B cell (primary cell): ENCODE results near the gene KCNS1. TPM values are rescaled to one million over a fixed set of nuclear protein-coding genes. Genes with fewer than 3 reads are reported as not detected.

Experiments used
- ATAC-seq: fragments of 200-7000 bp; cut with Tn5 transposase; one replicate; pipeline ENCODE4 v1.10.0; 2021; ENCODE audit warnings: low read depth, mild to moderate bottlenecking, moderate number of reproducible peaks, moderate library complexity
- CTCF ChIA-PET: fragments of 350-600 bp; sonication (Branson Sonifier 250); formaldehyde crosslinking; loops from one replicate; lab custom pipeline; 2021; ENCODE audit warnings: antibody characterized with exemption, inconsistent platforms; lab: Charles Lee
- POLR2A ChIA-PET: fragments of 350-600 bp; sonication (Branson Sonifier 250); formaldehyde crosslinking; loops from one replicate; lab custom pipeline; 2021; ENCODE audit warnings: antibody characterized with exemption; lab: Charles Lee
- DNase-seq: peaks from one replicate; pipeline ENCODE4 v3.0.0; 2013
- H2AFZ ChIP-seq: 2 replicates; pipeline ENCODE4 v1.6.1; 2012; ENCODE audit warnings: mild to moderate bottlenecking, low read depth, low read length; ENCODE audit not compliant: insufficient read depth, poor library complexity, severe bottlenecking
- H3K27ac ChIP-seq, 2 donors: 1 replicate in 1 of 2; 2 replicates in 1 of 2; pipeline ENCODE4 v1.5.1; 2012 to 2013; ENCODE audit warnings: low read length in 2 of 2, mild to moderate bottlenecking in 2 of 2, moderate library complexity in 1 of 2
- H3K27me3 ChIP-seq, 4 experiments: fragments of 200-600 bp in 1 of 4; sonication (generic) in 1 of 4; replicated peaks in 1 of 4; 1 replicate in 2 of 4; 2 replicates in 2 of 4; pipeline versions ENCODE4 v1.6.1 to v1.7.0; 2013 to 2016; ENCODE audit warnings: low read length in 3 of 4, mild to moderate bottlenecking in 2 of 4, mixed read lengths in 1 of 4, moderate library complexity in 1 of 4; ENCODE audit not compliant: insufficient read depth in 4 of 4, control insufficient read depth in 3 of 4; ENCODE audit errors: control extremely low read depth in 1 of 4
- H3K36me3 ChIP-seq, 2 experiments: replicated peaks in 1 of 2; 1 replicate in 1 of 2; 2 replicates in 1 of 2; pipeline versions ENCODE4 v1.6.1 to v1.7.1; 2013; ENCODE audit warnings: low read length in 1 of 2; ENCODE audit not compliant: insufficient read depth in 2 of 2, control insufficient read depth in 1 of 2; ENCODE audit errors: control extremely low read depth in 1 of 2, extremely low read depth in 1 of 2
- H3K4me1 ChIP-seq, 2 donors: fragments of 200-600 bp in 1 of 2; sonication (generic) in 1 of 2; 1 replicate in 1 of 2; 2 replicates in 1 of 2; pipeline versions ENCODE4 v1.5.1 to v1.6.1; 2013 to 2017; ENCODE audit warnings: low read length in 2 of 2; ENCODE audit not compliant: control insufficient read depth in 2 of 2, insufficient read depth in 2 of 2
- H3K4me2 ChIP-seq: replicated peaks from 2 replicates; pipeline ENCODE3; 2012; ENCODE audit warnings: mild to moderate bottlenecking, low read depth, low read length; ENCODE audit not compliant: poor library complexity, severe bottlenecking
- H3K4me3 ChIP-seq, 5 experiments: fragments of 200-600 bp in 1 of 5; sonication (generic) in 1 of 5; 1 replicate in 3 of 5; 2 replicates in 2 of 5; pipeline versions ENCODE4 v1.5.1 to v1.7.0; 2011 to 2016; ENCODE audit warnings: low read length in 4 of 5, mild to moderate bottlenecking in 4 of 5, low read depth in 2 of 5, control low read depth in 1 of 5, moderate library complexity in 1 of 5; ENCODE audit not compliant: insufficient read depth in 1 of 5; ENCODE audit errors: control extremely low read depth in 1 of 5, extremely low read depth in 1 of 5
- H3K79me2 ChIP-seq: fragments of 200-600 bp; sonication (generic); one replicate; pipeline ENCODE4 v1.6.0; 2016; ENCODE audit warnings: low read length; ENCODE audit not compliant: control insufficient read depth, insufficient read depth
- H3K9ac ChIP-seq: fragments of 200-600 bp; sonication (generic); 2 replicates; pipeline ENCODE4 v1.6.1; 2017; ENCODE audit warnings: mild to moderate bottlenecking, low read length, moderate library complexity
- H3K9me3 ChIP-seq, 3 donors: one replicate each; pipeline versions ENCODE4 v1.6.1 to v1.7.1; 2013; ENCODE audit warnings: low read length in 2 of 3; ENCODE audit not compliant: control insufficient read depth in 2 of 3, insufficient read depth in 1 of 3; ENCODE audit errors: control extremely low read depth in 1 of 3
- H4K20me1 ChIP-seq: 2 replicates; pipeline ENCODE4 v1.6.0; 2012; ENCODE audit warnings: mild to moderate bottlenecking, low read length; ENCODE audit not compliant: insufficient read depth, control insufficient read depth, poor library complexity, severe bottlenecking
- H3K27ac Mint-ChIP-seq: one replicate; pipeline ENCODE4 v1.8.0; 2021; ENCODE audit warnings: mixed read lengths
- H3K27me3 Mint-ChIP-seq: one replicate; pipeline ENCODE4 v1.8.0; 2021; ENCODE audit warnings: mixed read lengths
- H3K4me1 Mint-ChIP-seq: one replicate; pipeline ENCODE4 v1.8.0; 2021; ENCODE audit warnings: mixed read lengths
- H3K4me3 Mint-ChIP-seq: one replicate; pipeline ENCODE4 v1.8.0; 2021; ENCODE audit warnings: mixed read lengths
- H3K9me3 Mint-ChIP-seq: one replicate; pipeline ENCODE4 v1.8.0; 2022; ENCODE audit warnings: mixed read lengths; ENCODE audit not compliant: insufficient read depth
- CTCF ChIP-seq: fragments of 200-600 bp; IDR thresholded peaks from one replicate; pipeline ENCODE4 v1.8.0; 2022; ENCODE audit warnings: antibody characterized with exemption, mild to moderate bottlenecking
- EZH2 ChIP-seq: IDR thresholded peaks from 2 replicates; pipeline ENCODE4 v1.6.1; 2012; ENCODE audit warnings: borderline replicate concordance, low read depth, mild to moderate bottlenecking, moderate library complexity, low read length; ENCODE audit not compliant: insufficient read depth, poor library complexity, severe bottlenecking
- WGBS: methylation state at CpG from one replicate; pipeline ENCODE4 v1.1.5; 2013; ENCODE audit warnings: missing lambda C conversion rate; ENCODE audit not compliant: insufficient coverage; 5-methylcytosine and 5-hydroxymethylcytosine counted together
- intact Hi-C: fragments of 100-400 bp; cut with micrococcal nuclease; formaldehyde crosslinking; loops from one replicate; pipeline ENCODE4 v1.10.0; 2022
- polyA plus RNA-seq: library from polyadenylated mRNA; depleted of rRNA; stranded (reverse); fragments of >200 nt; gene quantifications from 2 replicates; pipeline ENCODE4 v1.2.3, GENCODE V29; 2012
- total RNA-seq, 2 donors: library from RNA; stranded (reverse); fragments of 120-200 nt in 1 of 2; gene quantifications; 1 replicate in 1 of 2; 2 replicates in 1 of 2; pipeline versions ENCODE4 v1.2.3 to v1.2.4, GENCODE V29; 2013 to 2022

Gene KCNS1
- total and polyA plus RNA-seq, 2 donors (not counting 1 experiment from before 2014, with no cell fraction given) = 0.04 TPM; not detected in 1

GRCh38 chr20:45091366-45091765 is 9.6 kb downstream of the KCNS1 start:
- no peak for ATAC-seq
- 80% methylated on average over 1 of the region's 3 CpGs for WGBS
- H3K9me3 Mint-ChIP-seq = no peaks in the 10 kb centered on the region
- H4K20me1 ChIP-seq = no peaks in the 10 kb centered on the region
- H3K9me3 ChIP-seq = no peaks in the 10 kb centered on the region
- H2AFZ ChIP-seq = no peak overlapping the region
- H3K27ac ChIP-seq = no peak overlapping the region
- H3K27ac Mint-ChIP-seq = peak overlapping the region; percentile 16
- intact Hi-C loops = no loop called here
- no peak for DNase-seq
- H3K36me3 ChIP-seq = peaks cover 0 to 1% of the 10 kb centered on the region in 2 experiments
- POLR2A ChIA-PET = no interaction called here
- no peak overlapping the region for H3K4me3 Mint-ChIP-seq
- peaks cover 0 to 2% (median 0%) of the 10 kb centered on the region in 4 experiments for H3K27me3 ChIP-seq
- H3K4me1 ChIP-seq = peaks cover 11 to 21% of the 10 kb centered on the region in 2 donors
- no peaks in the 10 kb centered on the region for H3K27me3 Mint-ChIP-seq
- CTCF ChIA-PET = interaction anchor here (0.9 to 7.5 kb wide), 3 partner anchors 40 to 80 kb away, joined by 3 to 134 read pairs (median 3); no protein-coding TSS in a partner anchor
- H3K9ac ChIP-seq = no peak overlapping the region
- H3K4me3 ChIP-seq = no peak overlapping the region
- H3K4me1 Mint-ChIP-seq = peaks cover 18% of the 10 kb centered on the region
- H3K79me2 ChIP-seq = no peaks in the 10 kb centered on the region
- TF ChIP-seq CTCF (no peak), EZH2 (no peak)
- H3K4me2 ChIP-seq = no peak overlapping the region

GRCh38 chr20:45090481-45090880 is 10.4 kb downstream of the KCNS1 start:
- H3K9ac ChIP-seq = no peak overlapping the region
- WGBS = no CpG with 5 or more reads among the region's 3 CpGs
- H3K79me2 ChIP-seq = no peaks in the 10 kb centered on the region
- H3K9me3 Mint-ChIP-seq = no peaks in the 10 kb centered on the region
- H3K27ac Mint-ChIP-seq = no peak overlapping the region
- H3K27me3 Mint-ChIP-seq = no peaks in the 10 kb centered on the region
- peaks cover 11 to 15% of the 10 kb centered on the region in 2 donors for H3K4me1 ChIP-seq
- ChIA-PET CTCF (interaction anchor here (1.3 kb wide), 1 partner anchor 39 kb away, joined by 3 read pairs; no protein-coding TSS in a partner anchor), POLR2A (no interaction called here)
- H3K4me3 Mint-ChIP-seq = no peak overlapping the region
- H3K27ac ChIP-seq = no peak overlapping the region
- H3K4me2 ChIP-seq = no peak overlapping the region
- no peaks in the 10 kb centered on the region for H3K27me3 ChIP-seq
- TF ChIP-seq CTCF (no peak), EZH2 (no peak)
- peaks cover 0 to 1% of the 10 kb centered on the region in 2 experiments for H3K36me3 ChIP-seq
- H3K9me3 ChIP-seq = no peaks in the 10 kb centered on the region
- H4K20me1 ChIP-seq = no peaks in the 10 kb centered on the region
- intact Hi-C loops = no loop called here
- ATAC-seq = no peak
- peaks cover 21% of the 10 kb centered on the region for H3K4me1 Mint-ChIP-seq
- no peak for DNase-seq
- no peak overlapping the region for H2AFZ ChIP-seq
- no peak overlapping the region for H3K4me3 ChIP-seq
